Neutrophil (primary cell): ENCODE data around the gene UNKL.

ENCODE experiments used
- H3K27ac ChIP-seq: fragments of 200-600 bp; sonication (generic); 2 replicates; pipeline ENCODE4 v1.5.1; 2016; ENCODE audit warnings: mild to moderate bottlenecking, moderate library complexity
- H3K27me3 ChIP-seq: fragments of 200-600 bp; sonication (generic); 2 replicates; pipeline ENCODE4 v1.6.0; 2016; ENCODE audit warnings: mild to moderate bottlenecking
- H3K36me3 ChIP-seq: fragments of 200-600 bp; sonication (generic); 2 replicates; pipeline ENCODE4 v1.5.1; 2017
- H3K4me1 ChIP-seq, 2 experiments: fragments of 200-600 bp in 1 of 2; sonication (generic) in 1 of 2; 1 replicate in 1 of 2; 2 replicates in 1 of 2; pipeline versions ENCODE4 v1.5.1 to v1.6.1; 2013 to 2016; ENCODE audit warnings: low read depth in 1 of 2, low read length in 1 of 2, mild to moderate bottlenecking in 1 of 2, moderate library complexity in 1 of 2; ENCODE audit not compliant: control insufficient read depth in 1 of 2, insufficient read depth in 1 of 2
- H3K4me3 ChIP-seq, 2 experiments: fragments of 200-600 bp in 1 of 2; sonication (generic) in 1 of 2; 1 replicate in 1 of 2; 2 replicates in 1 of 2; pipeline ENCODE4 v1.5.1; 2013 to 2016; ENCODE audit warnings: low read depth in 1 of 2, low read length in 1 of 2, mild to moderate bottlenecking in 1 of 2, moderate library complexity in 1 of 2
- H3K9me3 ChIP-seq: fragments of 200-600 bp; sonication (generic); 2 replicates; pipeline ENCODE4 v1.5.1; 2016
- CTCF ChIP-seq: fragments of 200-600 bp; sonication (generic); IDR thresholded peaks from 2 replicates; pipeline ENCODE4 v1.5.1; 2016; ENCODE audit warnings: antibody characterized with exemption

The UNKL gene

DNA sequence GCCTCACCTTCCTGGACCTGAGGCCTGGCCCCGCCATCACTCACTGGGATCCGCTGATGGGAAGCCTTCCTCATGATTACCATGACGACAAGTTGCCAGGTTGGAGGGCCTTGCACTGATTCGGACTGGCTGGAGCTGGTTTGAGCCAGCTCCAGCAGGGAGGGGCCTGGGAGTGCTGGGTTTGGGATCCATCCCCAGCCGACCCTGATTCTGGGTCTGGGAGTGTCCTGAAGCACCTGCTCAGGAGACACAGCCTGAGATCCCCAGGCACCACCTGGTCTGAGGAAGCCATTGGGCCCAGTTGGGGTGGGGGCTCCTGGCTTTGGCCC is 86.9 kb downstream of the UNKL start:
- no peaks in the 10 kb centered on the region for H3K9me3 ChIP-seq
- H3K27me3 ChIP-seq, result peaks cover 27% of the 10 kb centered on the region
- TF ChIP-seq CTCF, result no peak
- H3K27ac ChIP-seq, result no peak overlapping the region
- no peak overlapping the region for H3K4me3 ChIP-seq
- peaks cover 10 to 12% of the 10 kb centered on the region in 2 experiments for H3K4me1 ChIP-seq
- peaks cover 42% of the 10 kb centered on the region for H3K36me3 ChIP-seq

- Histone ChIP-seq H3K27me3 (peaks cover 22% of the 10 kb centered on the region), H3K9me3 (no peaks in the 10 kb centered on the region), H3K36me3 (peaks cover 46% of the 10 kb centered on the region), H3K4me1 (peaks cover 7 to 8% of the 10 kb centered on the region in 2 experiments), H3K4me3 (no peak overlapping the region), H3K27ac (no peak overlapping the region)
- TF ChIP-seq CTCF, result no peak
These were observed 87.4 kb downstream of the UNKL start for GRCh38 chr16:1326946-1327618.

- no peaks in the 10 kb centered on the region for H3K9me3 ChIP-seq
- no peak overlapping the region for H3K4me3 ChIP-seq
- no peak overlapping the region for H3K27ac ChIP-seq
- peaks cover 15% of the 10 kb centered on the region for H3K27me3 ChIP-seq
- no peak for TF ChIP-seq CTCF
- H3K36me3 ChIP-seq, result peaks cover 51% of the 10 kb centered on the region
- H3K4me1 ChIP-seq, result peaks cover under 1 to 4% of the 10 kb centered on the region in 2 experiments
These were observed 88.1 kb downstream of the UNKL start for GRCh38 chr16:1326391-1326790.

DNA sequence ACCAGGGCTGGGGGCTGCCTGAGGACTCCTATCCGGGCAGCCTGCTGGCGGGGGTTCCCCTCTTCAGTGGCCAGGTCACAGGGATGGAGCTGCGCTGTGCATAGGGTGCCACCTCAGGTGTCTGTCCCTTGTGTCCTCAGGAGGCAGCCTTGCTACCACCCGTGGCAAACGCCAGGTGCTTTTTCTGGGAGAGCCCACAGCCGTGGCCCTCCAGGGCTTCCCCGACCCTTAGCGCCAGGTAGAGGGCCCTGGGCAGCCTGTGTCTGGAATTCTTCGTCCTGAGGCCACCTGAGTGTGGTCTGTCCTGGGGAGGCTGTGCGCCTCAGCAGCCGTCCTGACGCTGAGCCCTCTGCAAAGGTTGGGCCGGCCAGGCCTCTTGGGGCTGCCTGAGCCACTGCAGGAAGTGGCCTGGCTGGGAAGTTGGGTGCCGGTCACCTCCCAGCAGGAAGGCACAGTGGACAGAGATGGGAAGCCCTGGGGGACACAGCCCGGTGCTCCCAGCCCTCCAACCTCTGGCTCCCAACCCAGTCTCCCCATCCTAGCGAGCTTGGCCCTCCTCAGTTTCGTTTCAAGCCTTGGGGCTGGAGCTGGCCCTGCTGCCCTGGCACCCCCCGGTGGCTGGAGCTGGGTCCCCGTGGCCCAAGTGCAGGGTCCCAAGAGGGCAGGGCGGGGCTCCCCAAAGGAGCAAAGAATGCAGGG is 88.7 kb downstream of the UNKL start:
- Histone ChIP-seq H3K9me3 (no peaks in the 10 kb centered on the region), H3K36me3 (peaks cover 57% of the 10 kb centered on the region), H3K4me1 (peaks cover 0 to under 1% of the 10 kb centered on the region in 2 experiments), H3K27me3 (peaks cover 10% of the 10 kb centered on the region), H3K4me3 (no peak overlapping the region), H3K27ac (no peak overlapping the region)
- TF ChIP-seq CTCF, result no peak

GRCh38 chr16:1325261-1325660 is 89.2 kb downstream of the UNKL start:
- Histone ChIP-seq H3K4me1 (no peaks in the 10 kb centered on the region), H3K36me3 (peaks cover 62% of the 10 kb centered on the region), H3K4me3 (no peak overlapping the region), H3K27ac (peak overlapping the region; percentile 65), H3K27me3 (peaks cover 4% of the 10 kb centered on the region), H3K9me3 (no peaks in the 10 kb centered on the region)
- TF ChIP-seq CTCF, result no peak
